ENCODE results near the gene IRF1.

Gene IRF1

DNA sequence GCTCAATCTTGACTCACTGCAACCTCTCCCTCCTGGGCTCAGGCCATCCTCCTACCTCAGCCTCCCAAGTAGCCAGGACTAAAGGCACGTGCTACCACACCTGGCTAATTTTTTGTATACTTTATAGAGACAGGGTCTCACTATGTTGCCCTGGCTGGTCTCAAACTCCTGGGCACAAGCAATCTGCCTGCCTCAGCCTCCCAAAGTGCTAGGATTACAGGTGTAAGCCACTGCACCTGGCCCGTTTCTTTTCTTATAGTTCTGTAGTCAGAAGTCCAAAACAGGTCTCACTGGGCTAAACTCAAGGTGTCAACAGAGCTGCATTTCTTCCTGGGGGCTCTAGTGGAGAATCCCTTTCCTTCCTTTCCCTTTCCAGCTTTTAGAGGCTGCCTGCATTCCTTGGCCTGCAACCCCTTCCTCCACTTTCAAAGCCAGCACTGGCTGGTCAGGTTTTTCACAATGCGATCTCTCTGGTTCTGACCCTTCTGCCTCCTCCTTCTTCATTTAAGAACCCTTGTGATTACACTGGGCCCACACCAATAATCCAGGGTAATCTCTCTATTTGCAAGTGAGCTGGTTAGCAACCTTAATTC lies 16.3 kb downstream of the IRF1 start:
- FAIRE-seq: no peak

DNA sequence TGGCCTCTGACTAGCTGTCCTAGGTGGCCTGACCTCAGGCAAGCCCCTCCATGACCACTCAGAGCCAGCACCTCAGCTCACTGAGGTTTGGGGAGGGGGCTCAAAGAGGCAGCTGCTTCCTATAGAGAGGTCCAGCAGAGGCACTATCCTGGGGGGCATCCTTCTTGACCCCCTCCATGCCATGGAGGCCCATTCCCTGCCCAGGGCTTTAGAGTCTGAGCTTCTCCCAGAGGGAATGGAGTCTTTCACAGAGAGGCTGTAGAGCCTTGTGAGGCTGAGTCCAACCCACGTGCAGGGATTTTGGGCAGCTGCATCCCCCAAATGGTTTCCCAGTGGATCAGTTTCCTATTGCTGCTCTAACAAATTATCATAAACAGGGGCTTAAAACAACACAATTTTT lies 16.9 kb downstream of the IRF1 start:
- FAIRE-seq: no peak

DNA sequence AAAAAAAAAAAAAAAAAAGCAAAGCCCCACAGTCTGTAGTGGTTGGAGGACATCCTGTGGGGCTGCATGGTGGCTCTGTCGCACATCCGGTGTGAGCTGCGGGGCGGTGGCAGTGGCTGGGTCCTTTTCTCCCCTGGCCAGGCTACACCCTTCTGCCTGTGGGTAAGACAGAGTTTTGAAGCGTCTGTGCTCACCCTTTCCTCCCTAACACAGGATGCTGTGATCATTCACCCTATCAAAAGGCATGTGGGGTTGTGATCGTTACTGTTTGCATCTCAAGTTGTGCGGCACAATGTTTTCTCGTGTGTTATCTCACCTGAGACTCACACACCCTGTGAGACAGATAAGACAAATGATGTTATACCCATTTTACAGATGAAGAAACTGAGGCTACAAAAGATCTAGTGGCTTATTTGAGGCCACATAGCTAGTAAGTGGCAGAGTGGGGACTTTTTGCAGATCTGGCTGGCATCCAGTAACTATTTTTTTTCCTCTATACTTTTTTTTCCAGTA lies 17.5 kb downstream of the IRF1 start:
- FAIRE-seq: no peak

DNA sequence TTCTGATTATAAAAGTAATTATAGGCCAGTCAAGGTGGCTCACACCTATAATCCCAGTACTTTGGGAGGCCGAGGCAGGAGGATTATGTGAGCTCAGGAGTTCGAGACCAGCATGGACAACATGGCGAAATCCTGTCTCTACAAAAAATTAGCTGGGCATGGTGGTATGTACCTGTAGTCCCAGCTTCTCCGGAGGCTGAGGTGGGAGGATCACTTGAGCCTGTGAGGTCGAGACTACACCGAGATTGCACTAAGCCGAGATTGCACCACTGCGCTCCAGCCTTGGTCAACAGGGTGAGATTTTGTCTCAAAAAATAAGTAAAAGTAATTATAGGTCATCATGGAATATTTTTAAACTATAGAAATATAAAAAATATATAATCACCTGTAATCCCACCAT lies 18.1 kb downstream of the IRF1 start:
- FAIRE-seq: no peak

DNA sequence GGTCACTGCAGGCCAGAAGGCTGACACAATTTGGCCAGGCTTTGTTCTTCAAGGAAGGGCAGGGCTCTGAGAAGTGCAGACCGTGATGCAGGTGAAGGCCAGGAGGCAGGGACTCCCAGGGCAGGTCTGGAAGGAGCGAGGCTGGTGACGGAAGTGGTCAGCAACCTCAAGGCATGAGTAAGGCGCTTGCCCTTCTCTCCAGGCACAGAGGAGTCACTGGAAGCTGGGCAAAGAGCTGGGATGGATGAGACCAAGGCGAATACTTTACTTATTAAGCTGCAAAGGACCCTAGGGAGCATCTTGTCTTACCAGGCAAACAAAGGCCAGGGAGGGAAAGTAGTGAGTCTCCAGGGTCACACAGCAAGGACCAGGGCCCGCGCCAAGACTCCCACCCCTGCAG lies 18.6 kb downstream of the IRF1 start:
- FAIRE-seq: no peak

DNA sequence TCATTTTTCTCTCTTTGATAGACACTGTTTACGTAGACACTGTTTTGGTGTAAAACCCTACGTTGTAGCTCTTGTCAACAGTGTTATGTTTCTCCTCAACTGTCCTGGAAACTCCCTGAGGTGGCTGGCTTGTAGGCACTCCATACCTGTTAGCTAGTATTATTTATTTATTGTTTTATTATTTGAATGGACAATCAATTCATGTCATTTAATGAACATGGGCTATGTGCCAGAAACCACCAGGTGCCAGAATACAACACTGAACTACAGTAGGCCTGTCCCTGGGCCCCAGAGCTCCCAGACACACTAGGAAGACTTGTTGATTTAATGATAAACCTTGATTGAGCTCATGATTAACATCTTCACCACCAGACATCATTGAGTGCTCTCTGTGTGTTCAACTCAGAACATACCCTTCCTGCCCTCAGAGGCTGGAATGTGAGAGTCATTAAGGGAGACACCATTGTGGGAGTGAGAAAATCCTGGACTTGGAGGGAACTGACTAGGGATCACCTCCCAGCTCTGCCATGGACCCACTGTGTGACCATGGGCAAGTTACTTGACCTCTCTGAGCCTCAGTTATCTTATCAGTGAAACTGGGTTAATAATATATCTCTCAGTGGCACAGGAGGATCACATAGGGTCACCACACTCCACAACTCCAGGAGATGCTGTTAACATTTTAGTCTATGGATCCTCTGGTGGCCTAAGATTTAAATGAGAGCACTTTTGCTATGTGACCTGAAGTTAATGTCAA lies 19.2 kb downstream of the IRF1 start:
- FAIRE-seq: no peak

DNA sequence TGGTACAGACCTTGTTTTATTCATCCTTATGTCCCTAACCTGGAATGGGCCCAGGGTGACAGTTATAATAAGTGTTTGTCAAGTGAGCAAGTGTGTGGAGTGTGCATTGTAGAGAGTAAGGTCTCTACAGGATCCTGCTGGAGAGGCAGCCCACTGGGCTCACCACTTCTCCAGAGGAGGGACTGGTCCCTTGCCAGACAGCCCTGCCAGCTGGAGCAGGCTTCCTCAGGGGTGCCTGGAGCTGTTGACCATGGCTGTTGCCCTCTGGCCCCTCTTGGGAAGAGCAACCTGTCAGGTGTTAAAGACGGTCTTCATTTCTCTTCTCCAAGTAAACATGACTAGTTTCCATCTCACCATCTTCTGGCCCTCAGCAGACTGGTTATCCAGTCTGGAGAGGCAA lies 20.0 kb downstream of the IRF1 start:
- no peak for FAIRE-seq

DNA sequence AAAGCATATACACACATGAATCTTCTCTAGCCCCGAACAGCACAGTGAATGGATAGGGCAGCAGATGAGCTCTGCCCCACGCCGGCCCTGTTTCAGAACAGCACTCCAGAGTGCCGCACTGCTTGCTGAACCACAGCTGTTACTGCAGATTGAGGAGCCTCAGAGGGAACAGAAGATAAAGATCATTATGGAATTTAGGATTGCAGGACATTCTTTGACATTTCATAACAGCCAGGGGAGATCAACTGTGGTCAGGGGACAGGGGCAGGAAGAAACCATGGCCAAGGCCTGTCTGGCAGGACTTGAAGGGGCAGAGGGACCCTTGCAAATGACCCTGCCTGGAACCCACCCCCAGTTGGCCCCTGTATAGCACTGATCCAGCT lies 20.6 kb downstream of the IRF1 start:
- no peak for FAIRE-seq

DNA sequence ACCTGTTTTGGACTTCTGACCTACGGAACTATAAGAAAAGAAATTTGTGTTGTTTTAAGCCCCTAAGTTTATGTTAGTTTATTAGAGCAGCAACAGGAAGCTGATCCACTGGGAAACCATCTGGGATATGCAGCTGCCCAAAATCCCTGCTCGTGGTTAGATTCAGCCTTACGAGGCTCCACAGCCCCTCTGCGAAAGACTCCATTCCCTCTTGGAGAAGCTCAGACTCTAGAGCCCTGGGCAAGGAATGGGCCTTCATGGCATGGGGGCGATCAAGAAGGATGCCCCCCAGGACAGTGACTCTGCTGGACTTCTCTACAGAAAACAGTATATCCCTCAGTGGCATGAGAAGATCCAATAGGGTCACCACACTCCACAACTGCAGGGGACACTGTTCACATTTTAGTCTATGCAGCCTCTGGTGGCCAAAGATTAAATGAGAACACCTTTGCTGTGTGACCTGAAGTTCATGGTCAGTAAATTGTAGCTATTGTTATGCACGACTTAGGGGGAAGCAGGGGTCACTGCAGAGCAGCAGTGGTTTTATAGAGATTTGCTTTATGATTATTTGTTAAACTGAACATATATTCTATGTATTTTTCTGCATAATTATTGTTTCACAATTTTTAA lies 21.1 kb downstream of the IRF1 start:
- no peak for FAIRE-seq

DNA sequence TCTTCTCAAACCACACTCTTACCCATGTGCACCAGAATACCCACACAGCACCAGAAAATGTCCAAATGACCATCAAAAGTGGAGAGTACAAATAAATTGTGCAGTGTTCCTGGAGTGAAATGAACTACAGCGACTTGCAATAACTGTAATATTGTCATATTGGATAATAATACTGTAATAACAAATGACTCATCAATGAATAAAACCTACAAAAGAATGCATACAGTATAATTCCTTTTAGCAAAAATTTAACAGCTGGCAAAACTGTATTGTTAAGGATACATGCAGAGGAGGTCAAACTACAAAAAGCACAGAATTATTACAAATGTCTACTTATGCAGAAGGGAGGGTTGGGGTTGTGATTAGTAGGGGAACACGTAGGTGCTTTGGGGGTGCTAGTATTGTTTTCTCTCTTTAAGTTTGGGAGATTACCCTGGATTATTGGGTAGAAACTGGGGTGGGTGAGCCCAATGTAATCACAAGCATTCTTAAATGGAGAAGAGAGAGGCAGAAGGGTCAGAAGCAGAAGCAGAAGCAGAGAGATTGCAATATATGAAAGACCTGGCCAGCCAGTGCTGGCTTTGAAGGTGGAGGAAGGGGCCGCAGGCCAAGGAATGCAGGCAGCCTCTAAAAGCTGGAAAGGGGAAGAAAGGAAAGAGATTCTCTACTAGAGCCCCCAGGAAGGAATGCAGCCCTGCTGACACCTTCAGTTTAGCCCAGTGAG lies 21.8 kb downstream of the IRF1 start:
- no peak for FAIRE-seq

DNA sequence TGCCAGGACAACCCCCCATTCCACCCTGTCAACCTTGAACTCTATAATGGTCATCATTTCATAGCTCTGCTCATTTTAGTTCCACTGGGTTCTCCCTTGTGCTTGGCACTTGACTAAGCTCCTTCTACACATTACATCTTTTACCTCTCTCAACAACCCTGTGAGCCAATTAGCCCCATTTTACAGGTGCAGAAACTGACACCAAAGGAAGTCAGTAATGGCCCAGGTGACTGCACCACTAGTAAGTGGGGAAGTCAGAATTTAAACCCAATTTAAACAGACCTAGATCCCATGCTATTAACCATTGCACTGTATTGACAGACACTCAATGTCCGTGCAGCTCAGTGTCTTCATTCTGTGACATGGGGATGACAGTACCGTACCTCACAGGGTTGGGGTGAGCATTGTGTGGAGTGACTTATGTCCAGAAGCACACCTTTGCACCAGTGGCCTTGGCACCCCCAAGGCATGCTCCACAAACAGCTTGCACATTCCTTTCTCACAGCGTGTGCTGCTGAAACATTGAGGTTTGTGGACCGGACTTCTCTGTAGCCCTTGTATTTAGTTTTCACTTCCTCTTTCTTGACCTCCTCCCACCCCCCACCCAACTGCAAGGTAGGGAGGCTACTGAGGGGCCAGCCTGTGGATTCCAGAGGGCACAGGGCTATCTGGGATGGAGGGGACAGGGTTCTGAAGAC lies 23.1 kb downstream of the IRF1 start:
- no peak for FAIRE-seq

DNA sequence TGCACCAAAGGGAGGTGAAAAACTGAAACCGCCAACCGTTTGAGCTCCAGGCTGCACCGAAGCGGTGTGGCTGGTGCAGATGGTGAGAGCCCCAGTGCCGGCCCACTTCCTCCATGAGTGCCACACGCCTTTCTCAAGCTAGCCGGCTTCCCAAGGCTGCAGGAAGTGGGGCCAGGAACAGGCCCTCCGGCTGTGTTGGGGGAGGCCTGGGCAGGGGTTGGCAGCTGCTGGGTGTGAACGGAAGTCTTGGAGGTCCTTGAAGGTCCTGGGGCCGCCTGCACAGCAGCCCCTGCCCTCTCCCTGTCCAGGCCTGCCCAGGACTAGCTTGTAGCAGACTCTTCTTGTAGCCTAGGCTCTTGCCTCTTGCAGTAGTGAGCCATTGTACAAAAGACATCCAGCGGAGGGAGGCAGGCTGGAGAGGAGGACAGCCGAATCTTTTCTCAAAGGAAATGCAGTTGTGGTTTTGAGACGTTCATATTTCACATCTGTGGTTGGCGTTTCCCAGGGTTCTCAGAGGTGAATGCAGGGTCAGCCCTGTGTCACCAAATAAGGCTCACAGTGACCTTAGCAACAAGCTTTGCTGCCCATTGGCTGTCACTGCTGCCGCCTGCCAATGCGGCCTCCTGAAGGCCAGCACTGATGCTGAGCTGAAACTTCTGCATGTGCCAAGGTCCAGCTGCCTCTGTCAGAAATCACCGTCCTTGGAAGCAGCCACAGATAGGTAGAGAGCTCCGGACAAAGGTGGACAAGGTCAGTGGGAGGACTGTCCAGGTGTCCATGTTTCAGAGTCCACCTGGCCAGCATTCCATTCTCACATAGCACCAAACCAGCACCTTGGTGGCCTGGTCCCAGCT lies 23.9 kb downstream of the IRF1 start:
- FAIRE-seq: no peak

DNA sequence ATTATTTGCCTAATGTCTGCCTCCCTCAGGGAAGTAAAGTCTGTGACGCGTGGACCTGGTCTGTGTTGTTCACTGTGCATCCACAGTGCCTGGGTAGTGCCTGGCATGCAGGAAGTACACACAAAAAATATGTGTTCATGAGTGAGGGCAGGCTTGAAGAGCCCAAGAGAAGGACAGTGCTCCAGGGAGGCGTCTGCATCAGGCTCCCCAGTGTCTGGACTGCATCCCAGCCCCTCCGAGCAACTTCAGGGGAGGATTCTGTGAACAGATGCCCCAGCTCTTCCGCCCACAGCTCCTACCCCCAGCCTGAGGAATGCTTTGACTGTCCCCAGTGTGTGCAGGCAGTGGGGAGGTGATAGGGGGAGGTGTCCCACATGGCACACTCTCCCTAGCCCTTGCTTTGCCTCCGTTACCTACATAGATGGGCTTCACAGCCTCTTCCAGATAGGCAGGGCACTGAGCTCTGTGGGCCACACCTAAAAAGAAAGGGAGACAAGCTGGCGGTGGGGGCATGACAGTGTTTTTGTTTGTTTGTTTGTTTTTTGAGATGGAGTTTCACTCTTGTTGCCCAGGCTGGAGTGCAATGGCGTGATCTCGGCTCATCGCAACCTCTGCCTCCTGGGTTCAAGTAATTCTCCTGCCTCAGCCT lies 25.4 kb downstream of the IRF1 start:
- no peak for FAIRE-seq

DNA sequence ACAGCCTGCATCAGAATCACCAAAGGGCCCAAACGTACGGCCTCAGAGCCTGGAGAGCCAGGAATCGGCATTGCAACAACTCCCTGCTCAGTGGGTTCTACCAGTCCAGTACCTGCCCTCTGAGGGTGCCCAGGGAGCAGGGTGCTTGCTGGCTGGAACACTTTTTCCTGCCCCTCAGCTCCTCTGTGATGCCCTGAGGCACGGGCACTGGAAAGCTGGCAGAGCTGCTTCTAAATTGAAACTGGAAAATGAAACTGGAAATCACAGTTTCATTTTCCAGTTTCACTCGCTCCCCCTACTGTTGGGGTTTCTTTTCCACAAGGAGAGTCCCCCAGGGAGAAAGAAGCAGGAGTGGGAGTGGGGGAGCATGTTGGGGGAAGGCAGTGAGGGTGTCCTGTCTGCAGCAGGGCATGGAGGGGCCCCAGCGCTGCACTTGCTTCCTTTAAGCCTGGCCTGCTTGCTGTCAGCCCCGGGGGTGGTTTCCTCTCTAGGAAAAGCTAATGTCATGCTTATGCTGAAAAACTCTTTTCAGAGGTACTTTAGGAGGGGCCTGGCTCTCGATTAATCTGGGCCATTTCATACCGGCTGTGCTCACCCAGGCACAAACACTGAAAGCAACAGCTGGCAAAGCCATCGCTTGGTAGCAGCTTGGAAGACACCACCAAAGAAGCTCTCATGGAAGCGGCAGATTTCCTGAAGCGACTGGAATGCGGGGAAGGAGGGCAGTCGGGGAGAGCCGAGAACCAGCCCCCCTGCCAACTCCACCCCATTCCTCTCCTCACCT lies 26.2 kb downstream of the IRF1 start:
- no peak for FAIRE-seq

DNA sequence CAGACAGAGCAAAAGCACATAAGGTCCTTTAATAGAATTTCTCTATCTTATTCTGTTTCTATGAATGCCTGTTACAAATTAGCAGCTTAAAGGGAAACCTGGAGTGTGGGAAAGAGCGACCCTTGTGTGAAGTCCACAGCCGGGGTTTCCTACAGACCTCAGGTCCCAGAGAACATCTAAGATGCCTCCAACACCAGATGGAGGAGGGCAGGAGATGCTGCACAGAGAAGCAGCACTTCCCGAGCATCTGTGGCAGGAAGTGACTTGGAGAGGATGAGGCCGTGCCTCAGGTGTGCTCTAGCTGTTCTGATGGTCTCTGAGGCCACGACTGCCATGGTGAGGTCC lies 26.8 kb downstream of the IRF1 start:
- no peak for FAIRE-seq

DNA sequence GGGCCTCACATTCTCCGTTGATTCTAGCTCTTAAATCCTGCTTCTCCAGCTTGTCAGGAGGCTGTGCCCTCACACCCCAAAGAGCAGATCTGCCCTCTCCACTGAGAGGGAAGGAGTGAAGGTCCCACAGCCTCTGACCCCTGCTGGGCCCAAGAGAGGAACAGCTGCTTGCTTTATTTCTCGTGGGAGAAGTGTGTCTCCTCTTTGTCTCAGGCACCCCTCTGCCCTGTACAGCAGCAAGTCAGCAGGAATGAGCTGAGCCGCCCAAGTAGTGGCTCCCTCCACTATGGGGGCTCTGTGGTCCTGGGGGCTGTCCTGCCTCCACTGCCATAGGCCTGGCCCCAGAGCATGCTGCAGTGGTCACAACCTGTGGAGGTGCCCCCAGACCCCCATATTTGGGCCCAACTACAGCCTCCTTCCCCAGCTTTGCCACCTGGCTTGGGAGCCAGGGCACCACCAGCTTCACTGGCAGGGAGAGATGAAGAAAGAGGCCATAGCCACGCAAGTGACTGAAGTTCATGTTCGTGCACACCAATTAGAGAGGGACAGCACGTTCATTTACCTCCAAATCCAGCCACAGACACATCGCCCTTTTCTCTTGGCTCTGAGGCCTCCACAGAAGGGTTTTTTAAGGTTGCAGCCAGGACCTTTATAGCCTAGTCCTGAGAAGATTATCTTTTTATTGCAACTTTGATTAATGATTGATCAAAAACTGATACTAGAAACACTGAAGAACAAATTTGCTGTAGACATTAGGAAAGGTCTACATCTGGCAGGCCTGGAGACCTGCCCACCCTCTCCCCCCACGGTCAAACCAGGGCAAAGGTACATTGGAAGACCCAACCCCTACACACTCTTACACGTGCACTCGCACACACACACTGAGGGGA lies 27.5 kb downstream of the IRF1 start:
- FAIRE-seq: no peak

DNA sequence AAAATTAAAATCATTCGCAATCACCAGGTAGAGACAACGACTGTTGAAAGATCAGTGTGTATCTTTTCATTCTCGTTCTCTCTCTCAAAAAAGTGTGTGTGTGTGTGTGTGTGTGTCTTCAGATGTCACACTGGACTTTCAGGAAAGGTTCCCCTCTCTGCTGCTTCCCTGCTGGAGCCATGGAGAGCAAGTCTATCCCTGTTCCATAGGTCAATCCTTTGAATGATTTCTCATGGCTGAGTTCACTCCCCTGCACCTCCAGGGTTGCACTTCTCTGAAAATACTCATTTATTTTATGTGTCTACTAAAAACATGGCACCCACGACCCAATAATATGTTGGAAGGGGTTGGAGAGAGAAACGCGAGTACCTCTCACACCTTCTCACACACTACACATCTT lies 28.2 kb downstream of the IRF1 start:
- FAIRE-seq: no peak

DNA sequence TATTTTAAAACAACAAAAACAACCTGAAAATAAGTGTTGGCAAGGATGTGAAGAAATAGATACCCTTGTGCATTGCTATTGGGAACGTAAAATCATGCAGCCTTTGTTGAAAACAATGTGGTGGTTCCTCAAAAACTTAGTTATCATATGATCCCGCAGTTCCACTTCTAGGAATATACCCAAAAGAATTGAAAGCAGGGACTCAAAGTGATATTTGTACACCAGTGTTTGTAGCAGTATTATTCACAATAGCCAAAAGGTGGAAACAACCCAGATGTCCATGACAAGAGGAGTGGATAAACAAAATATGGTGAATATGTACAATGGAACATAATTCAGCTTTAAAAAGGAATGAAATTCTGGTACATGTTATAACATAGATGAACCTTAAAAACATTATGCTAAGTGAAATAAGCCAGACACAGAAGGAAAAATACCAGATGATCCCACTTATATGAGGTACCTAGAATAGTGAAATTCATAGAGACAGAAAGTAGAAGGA lies 29.0 kb downstream of the IRF1 start:
- FAIRE-seq: no peak

DNA sequence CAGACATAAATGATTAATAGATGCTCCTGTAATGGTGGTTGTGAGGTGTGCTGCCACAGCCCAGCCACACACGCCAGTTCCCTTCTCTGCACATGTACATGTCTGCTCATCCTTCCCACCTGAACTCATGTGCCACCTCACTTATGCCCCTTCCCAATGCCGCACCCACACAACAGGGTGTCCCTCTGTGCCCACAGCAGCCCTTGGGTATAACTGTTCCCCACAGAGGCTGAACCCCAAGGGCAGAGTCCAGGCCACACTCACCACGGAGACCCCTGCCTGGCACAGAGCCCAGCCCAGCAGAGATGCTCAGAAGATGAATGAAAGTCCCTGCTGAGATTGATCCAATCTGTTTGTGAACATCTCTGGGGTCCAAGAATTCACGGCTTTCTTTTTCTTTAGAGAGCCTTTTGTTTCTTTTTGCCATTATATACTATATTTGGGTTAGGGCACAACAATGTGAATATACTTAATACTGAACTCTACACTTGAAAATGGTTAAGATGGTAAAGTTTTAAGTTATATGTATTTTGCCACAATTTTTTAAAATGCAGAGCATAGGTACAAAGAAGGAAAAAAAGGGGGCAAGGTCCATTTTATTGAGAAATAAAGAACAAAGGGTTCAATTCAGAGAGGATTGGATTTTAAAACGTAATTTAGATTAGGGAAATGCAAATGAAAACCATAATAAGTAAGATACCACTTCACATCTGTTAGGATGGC lies 29.6 kb downstream of the IRF1 start:
- no peak for FAIRE-seq

Data from islet of Langerhans (tissue), 1 donor.